ENCODE measurements around the gene ATP5F1D. TPM values are rescaled to one million over a fixed set of nuclear protein-coding genes. Genes with fewer than 3 reads are reported as not detected.

The ATP5F1D gene
- total RNA-seq, 2 donors from 2014 or later, result 40.4 to 45.1 TPM

- ATAC-seq (ENCODE audit: insufficient number of reproducible peaks, low FRiP score, low read depth), result peak; percentile 9
- H3K36me3 ChIP-seq, result no peaks in the 10 kb centered on the region
- no peaks in the 10 kb centered on the region for H3K9me3 ChIP-seq
- no peak for DNase-seq (ENCODE audit: low spot score)
- no peaks in the 10 kb centered on the region for H3K27me3 ChIP-seq (replicated peaks; ENCODE audit: insufficient read depth)
- TF ChIP-seq, protein P1, sequence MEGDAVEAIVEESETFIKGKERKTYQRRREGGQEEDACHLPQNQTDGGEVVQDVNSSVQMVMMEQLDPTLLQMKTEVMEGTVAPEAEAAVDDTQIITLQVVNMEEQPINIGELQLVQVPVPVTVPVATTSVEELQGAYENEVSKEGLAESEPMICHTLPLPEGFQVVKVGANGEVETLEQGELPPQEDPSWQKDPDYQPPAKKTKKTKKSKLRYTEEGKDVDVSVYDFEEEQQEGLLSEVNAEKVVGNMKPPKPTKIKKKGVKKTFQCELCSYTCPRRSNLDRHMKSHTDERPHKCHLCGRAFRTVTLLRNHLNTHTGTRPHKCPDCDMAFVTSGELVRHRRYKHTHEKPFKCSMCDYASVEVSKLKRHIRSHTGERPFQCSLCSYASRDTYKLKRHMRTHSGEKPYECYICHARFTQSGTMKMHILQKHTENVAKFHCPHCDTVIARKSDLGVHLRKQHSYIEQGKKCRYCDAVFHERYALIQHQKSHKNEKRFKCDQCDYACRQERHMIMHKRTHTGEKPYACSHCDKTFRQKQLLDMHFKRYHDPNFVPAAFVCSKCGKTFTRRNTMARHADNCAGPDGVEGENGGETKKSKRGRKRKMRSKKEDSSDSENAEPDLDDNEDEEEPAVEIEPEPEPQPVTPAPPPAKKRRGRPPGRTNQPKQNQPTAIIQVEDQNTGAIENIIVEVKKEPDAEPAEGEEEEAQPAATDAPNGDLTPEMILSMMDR (IDR thresholded peaks at IDR 0.05), result no peak
- H3K4me3 ChIP-seq, result peak overlapping the region; percentile 56
- peaks cover 52 to 72% of the 10 kb centered on the region in 2 donors for H3K4me1 ChIP-seq (ENCODE audit: control insufficient read depth in 1 of 2, low read depth in 2 of 2)
- peak overlapping the region; percentile 96 to 97 for H3K27ac ChIP-seq
Observed at GRCh38 chr19:1214299-1214861, 27.2 kb upstream of the ATP5F1D start.

- H3K27ac ChIP-seq, result peak overlapping the region; percentile 96 to 97
- ATAC-seq (ENCODE audit: insufficient number of reproducible peaks, low FRiP score, low read depth), result peak; percentile 55
- no peaks in the 10 kb centered on the region for H3K9me3 ChIP-seq
- TF ChIP-seq, protein P1 (IDR thresholded peaks at IDR 0.05), result no peak
- peak overlapping the region; percentile 56 for H3K4me3 ChIP-seq
- no peaks in the 10 kb centered on the region for H3K27me3 ChIP-seq (replicated peaks; ENCODE audit: insufficient read depth)
- no peak for DNase-seq (ENCODE audit: low spot score)
- peaks cover 47 to 70% of the 10 kb centered on the region in 2 donors for H3K4me1 ChIP-seq (ENCODE audit: control insufficient read depth in 1 of 2, low read depth in 2 of 2)
- no peaks in the 10 kb centered on the region for H3K36me3 ChIP-seq
Observed at GRCh38 chr19:1214862-1215731, 26.5 kb upstream of the ATP5F1D start.

DNA sequence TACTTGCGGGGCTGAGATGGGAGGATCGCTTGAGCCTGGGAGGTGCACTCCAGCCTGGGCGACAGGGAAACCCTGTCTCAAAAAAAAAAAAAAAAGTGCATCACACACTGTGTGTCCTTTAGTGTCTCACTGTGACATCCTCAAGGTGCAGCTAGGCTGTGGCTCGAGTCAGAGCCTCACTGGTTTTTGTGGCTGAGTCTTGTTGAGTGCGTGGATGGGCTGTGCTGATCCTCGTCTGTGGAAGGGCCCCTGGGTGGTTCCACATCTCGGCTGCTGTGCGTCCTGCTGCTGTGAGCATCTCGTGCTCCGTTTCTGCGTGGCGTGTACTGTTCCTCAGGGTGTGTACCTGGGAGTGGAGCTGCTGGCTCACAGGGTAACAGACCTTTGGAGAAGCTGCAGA lies 24.8 kb upstream of the ATP5F1D start:
- H3K27me3 ChIP-seq (replicated peaks; ENCODE audit: insufficient read depth), result no peaks in the 10 kb centered on the region
- H3K9me3 ChIP-seq, result no peaks in the 10 kb centered on the region
- ATAC-seq (ENCODE audit: insufficient number of reproducible peaks, low FRiP score, low read depth) (no peak), DNase-seq (ENCODE audit: low spot score) (no peak)
- no peak overlapping the region for H3K4me3 ChIP-seq
- peaks cover 15% of the 10 kb centered on the region for H3K36me3 ChIP-seq
- H3K27ac ChIP-seq, result peak overlapping the region; percentile 96 to 97
- H3K4me1 ChIP-seq (ENCODE audit: control insufficient read depth in 1 of 2, low read depth in 2 of 2), result peaks cover 47 to 80% of the 10 kb centered on the region in 2 donors
- TF ChIP-seq, protein P1 (IDR thresholded peaks at IDR 0.05), result no peak

DNA sequence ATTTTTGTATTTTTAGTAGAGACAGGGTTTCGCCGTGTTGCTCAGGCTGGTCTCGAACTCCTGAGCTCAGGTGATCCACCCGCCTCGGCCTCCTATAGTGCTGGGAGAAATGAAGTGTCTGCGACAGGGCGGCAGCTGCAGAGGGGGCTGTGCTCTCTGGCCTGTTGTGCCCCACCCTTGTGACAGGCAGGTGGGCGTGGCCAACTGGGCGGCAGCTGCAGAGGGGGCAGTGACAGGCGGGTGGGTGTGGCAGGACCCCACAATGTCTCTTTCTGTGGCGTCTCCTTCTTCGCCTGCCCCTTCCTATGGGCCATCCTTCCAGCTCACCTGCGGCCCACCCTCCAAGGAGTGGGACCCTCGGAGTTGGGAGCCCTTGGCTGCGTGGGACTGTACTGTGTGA lies 24.2 kb upstream of the ATP5F1D start:
- H3K27ac ChIP-seq, result peak overlapping the region; percentile 96 to 97
- no peak overlapping the region for H3K4me3 ChIP-seq
- H3K4me1 ChIP-seq (ENCODE audit: control insufficient read depth in 1 of 2, low read depth in 2 of 2), result peaks cover 48 to 85% of the 10 kb centered on the region in 2 donors
- TF ChIP-seq, protein P1 (IDR thresholded peaks at IDR 0.05), result no peak
- H3K27me3 ChIP-seq (replicated peaks; ENCODE audit: insufficient read depth), result no peaks in the 10 kb centered on the region
- DNase-seq (ENCODE audit: low spot score) (no peak), ATAC-seq (ENCODE audit: insufficient number of reproducible peaks, low FRiP score, low read depth) (no peak)
- H3K36me3 ChIP-seq, result peaks cover 16% of the 10 kb centered on the region
- H3K9me3 ChIP-seq, result no peaks in the 10 kb centered on the region

- peak overlapping the region; percentile 96 to 97 for H3K27ac ChIP-seq
- ATAC-seq (ENCODE audit: insufficient number of reproducible peaks, low FRiP score, low read depth) (no peak), DNase-seq (ENCODE audit: low spot score) (no peak)
- no peaks in the 10 kb centered on the region for H3K9me3 ChIP-seq
- H3K4me1 ChIP-seq (ENCODE audit: control insufficient read depth in 1 of 2, low read depth in 2 of 2), result peaks cover 43 to 82% of the 10 kb centered on the region in 2 donors
- H3K27me3 ChIP-seq (replicated peaks; ENCODE audit: insufficient read depth), result no peaks in the 10 kb centered on the region
- TF ChIP-seq, protein P1 (IDR thresholded peaks at IDR 0.05), result no peak
- H3K36me3 ChIP-seq, result peaks cover 26% of the 10 kb centered on the region
- H3K4me3 ChIP-seq, result no peak overlapping the region
Observed at GRCh38 chr19:1218751-1219567, 22.6 kb upstream of the ATP5F1D start.
